ENCODE measurements around the gene AMBRA1.

Gene AMBRA1

DNA sequence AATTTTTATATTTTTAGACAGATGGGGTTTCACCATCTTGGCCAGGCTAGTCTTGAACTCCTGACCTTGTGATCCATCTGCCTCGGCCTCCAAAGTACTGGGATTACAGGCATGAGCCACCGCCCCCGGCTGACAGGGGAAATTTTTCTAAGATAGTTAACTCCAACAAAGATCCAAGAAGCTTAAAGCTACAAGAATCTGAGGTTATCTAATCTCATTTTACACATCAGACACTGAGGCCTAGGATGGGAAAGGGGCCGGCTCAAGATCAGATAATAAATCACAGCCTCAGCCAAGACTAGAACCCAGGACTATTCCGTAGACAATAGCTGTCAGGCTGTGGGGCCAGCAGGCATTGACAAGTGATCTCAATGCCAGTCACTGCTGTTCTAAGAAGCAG is 94.0 kb downstream of the AMBRA1 start:
- no peak for DNase-seq

DNA sequence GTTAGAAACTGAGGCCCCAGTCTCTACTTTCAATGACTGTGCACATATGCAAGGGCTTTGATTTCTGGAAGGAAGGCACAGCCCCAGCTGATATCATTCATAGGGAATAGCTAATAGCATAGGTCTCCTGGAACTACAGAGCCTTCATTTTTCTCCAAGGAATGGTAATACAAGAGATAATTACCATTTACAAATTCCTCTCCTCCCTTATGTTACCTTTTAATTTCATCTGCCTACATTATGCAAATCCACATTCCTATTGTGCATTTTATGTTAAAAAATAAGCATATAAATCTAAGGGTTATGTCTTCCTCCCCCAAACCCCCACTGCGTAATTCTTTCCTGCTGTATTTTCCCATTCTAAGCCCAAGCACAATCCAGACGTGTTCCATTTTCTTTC is 94.9 kb downstream of the AMBRA1 start:
- DNase-seq = no peak

DNA sequence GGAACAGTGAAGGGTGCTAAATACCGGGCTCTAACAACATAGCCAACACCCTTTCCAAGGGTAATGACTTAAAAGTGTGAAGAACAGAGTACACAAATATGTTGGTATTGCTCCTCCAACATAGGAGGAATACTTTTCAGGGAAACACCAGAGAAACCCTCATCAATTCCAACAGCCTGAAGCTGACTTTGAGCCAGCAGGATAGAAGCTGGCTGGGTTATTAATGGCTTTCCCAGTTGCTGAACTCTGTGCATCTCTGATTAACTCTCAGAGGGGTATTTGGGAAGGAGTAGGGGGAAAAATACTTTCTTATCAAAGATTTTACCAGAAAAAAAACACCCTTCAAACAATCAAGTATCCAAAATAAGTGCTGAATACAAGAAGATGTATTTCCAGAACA is 95.6 kb downstream of the AMBRA1 start:
- DNase-seq = no peak

DNA sequence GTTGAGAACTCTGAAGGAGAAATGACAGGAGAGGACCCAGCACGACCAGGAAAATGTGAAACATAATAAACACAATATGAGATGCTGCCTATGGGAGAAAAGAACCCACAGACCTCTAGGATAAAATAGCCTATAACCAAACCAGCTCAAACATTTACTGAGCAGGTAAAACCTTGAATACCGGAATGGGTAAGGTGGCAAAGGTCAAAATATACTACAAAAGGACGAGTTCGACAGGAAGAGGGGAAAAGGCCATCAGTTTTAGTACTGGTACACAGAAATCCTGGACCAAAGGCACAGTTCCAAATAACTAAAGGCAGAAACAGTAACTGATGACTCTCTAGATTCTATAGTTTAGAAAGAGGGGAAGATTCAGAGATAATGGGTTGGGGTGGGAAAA is 96.3 kb downstream of the AMBRA1 start:
- no peak for DNase-seq

DNA sequence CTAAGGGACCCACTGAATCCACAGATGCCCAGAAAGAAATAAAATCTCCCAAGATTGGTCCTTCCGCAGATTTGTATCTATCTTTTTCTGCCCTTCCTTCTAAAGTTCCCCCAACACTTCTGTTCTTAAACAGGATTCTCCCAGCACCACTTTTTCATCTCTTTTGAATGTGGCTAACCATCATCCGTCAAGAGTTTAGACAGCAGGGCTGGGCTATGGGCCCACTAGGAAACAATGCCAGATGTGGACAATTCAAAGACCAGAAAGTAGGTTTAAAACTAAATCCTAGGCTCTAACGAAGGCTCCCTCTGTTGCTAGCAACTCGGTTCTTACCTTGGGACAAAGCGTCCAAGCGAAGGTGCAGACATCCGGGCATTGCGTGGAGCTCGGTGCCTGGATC is 100.0 kb downstream of the AMBRA1 start:
- no peak for DNase-seq

DNA sequence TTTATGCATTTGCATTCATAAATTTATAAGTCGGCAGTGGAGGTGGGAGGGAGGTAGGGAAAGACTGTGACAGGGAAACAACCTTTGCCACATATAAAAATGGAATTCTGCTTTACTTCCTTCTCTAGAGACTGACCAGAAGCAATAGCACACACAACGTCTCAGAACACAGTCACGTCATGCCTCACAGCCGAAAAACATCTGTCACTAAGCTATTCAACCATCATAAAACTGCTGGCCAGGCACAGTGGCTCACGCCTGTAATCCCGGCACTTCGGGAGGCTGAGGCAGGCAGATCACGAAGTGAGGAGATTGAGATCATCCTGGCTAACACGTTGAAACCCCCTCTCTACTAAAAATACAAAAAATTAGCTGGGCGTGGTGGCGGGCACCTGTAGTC is 101.3 kb downstream of the AMBRA1 start:
- DNase-seq = no peak

DNA sequence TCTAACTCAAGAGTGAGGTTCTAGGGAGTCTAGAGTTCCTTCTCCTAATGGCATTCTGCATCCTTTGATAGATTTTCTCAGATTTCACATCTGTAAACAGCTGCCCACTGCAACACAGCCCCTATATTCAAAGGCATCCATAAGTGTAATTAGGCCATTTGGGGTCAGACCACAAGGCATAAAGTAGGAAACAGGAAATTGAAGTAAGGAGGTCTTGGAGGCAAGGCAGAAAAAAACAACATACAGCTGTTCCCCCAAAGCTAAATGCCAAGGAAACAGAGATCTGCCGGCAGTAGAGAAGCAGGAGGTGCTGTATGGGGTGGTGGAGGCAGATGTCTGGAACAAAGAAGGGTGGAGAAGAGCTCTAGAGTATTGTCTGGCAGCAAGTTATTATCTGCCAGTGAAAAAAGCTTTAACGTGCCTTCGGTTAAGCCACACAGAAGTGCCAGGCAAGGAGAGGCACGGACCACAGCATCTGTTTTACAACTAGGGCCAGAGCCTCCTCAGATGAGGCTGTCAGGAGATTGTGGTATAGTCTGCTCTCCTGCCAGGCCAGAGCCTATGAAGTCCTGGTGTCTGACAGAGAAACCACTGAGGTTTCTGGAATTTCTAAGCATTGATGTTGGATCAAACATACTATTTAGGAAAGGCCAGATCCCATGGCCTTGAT is 102.0 kb downstream of the AMBRA1 start:
- DNase-seq = no peak

DNA sequence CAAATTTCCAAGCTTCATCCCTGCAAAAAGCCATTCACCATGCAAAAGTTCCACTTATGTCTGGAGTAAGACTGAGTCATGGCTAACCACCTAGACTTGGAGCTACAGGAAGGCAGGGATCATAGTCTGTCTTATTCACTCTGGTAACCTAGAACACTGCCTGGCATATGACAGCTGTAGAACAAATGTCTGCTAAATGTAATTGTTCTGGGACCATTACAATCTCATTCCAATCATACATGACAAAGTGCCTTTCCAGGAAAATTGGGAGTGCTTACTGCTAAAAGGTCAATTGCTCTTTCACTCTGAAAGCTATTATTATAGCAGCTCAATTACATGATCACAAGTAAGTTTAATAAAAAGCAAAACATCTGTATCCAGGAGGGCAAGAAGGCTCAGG is 103.2 kb downstream of the AMBRA1 start:
- DNase-seq = no peak

DNA sequence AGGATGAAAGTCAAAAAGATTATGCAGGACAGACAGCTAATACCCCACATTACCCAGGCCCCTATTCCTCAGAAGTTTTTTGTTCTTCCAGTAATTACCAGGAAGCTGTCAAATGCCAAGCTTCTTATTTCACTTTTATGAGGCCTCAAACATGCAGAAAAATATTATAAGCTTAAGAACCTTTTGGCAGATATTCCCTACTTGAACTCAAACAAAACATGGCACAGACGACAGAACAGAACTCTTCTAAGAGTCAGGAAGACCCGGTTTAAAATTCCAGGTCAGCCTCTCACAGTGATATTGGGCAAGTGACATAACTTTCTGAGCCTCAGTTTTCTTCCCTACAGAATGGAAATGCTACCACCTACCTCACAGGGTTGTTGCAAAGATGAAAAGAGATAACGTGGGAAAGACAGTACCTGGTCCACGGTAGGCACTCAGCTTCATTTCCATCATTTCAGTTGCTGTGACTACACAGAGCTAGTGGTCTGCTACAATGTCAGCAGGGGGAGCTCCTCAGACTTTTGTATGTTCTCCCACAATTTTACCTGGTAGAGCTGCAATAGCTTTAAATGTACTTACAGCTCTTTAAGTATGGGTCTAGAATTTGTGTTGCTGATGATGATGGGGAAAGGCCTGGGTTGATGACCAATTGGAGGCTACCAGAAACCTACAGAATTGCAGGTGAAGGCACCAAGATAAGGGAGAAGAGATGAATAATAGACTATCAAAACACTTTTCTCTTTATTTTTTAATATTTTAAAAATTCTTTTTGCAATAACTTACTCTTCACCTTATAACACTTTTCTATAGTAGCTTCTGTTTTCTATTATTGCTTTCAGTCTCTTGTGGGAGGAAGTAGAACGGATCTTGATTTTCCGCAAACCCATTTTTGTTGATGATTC is 103.9 kb downstream of the AMBRA1 start:
- DNase-seq = no peak

DNA sequence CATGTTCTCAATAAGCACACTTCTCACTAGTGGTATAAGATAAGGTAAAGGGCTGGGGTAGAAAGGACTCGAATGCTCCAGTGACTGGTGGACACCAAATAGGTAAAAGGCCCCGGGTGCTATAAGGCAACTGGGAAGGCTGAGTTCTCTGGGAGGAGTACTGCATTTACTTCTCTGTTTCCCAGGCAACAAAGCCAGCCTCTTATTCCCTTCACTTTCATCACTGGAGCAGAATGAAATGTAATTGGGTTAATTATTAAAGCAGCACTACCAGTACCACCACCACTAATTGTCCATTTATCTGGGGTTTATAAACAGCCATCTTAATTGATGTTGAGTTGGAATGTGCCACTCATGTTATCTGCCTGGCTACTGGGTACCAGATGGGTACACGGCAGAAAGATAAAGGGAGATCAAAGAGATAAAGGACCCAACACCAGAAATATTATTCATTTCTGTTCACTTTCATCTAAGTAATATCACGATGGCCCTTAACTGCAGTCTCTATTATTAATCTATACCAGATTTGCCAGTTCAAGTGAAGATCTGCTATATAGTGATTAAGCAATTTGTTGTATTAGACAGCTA is 107.9 kb downstream of the AMBRA1 start:
- no peak for DNase-seq

DNA sequence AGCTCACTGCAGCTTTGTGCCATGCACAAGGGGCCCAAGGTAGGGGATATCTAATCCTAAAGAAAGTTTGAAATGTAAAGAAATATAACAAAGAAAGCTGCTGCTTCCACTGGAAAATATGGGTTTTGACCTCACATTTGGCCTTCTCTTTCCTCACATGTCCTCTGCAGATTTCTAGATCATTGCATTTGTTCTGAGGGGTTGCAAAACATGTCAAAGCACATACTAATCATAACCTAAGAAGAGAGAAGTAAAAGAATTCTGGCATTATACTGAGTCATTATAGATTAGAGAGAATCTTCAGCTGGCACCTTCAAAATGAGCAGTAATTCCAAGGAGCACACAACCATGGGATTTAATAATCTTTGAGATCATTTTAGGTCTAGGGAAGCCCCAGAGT is 109.7 kb downstream of the AMBRA1 start:
- no peak for DNase-seq

DNA sequence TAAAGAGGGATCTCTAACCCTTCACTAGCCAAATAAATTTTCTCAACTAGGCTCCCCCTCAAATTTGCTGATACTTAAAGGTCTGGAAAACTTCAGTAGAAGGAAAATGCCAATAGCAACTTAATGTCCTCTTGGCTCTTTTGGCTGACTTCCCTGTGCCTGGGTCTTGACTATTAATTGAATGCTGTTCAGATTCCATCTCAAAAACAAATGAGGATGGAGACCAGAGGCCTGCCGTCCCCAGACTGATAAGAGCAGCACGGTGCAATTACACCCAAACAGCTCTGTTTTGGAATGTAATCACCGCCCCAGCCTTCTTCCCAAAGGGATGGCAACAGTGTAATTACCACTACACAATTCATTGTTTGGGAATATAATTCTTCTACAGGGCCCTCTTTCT is 112.9 kb downstream of the AMBRA1 start:
- no peak for DNase-seq

DNA sequence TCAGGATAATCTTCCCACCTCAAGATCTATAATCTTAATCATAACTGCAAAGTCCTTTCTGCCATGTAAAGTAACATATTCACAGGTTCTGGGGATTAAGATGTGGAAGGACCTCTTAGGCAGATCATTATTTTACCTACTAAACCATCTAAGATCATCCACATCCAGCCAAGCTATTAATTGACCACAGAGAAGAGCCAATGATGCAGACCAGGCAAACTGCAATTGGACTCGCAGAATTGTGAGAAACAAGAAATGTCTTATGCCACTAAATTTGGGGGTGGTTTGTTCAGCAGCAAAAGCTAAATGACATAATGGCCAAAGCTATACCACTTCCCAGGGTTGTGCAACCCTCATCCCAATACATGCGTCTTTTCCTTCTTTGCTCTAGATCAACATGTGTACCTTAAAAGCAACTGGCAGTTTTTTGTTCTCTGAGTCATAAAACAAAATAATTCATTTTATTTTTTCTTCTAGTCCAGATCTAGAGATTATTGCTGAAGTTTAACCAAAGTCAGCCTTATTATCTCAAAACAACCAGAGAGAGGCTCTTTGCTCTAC is 113.6 kb downstream of the AMBRA1 start:
- no peak for DNase-seq

DNA sequence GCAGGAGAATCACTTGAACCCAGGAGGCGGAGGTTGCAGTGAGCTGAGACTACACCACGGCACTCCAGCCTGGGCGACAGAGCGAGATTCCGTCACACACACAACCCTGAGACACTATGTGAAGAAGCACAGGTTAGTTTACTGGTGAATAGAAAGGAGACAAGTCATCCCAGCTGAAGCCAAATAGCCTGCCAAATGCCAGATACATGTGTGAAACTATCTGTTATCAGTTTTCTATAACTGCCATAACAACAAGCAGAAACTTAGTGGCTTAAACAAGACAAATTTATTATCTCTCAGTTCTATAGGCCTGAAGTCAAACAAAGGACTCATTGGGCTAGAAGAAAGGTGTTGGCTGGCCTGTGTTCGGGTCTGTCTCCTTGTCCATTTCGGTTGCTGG is 114.2 kb downstream of the AMBRA1 start:
- DNase-seq = no peak

DNA sequence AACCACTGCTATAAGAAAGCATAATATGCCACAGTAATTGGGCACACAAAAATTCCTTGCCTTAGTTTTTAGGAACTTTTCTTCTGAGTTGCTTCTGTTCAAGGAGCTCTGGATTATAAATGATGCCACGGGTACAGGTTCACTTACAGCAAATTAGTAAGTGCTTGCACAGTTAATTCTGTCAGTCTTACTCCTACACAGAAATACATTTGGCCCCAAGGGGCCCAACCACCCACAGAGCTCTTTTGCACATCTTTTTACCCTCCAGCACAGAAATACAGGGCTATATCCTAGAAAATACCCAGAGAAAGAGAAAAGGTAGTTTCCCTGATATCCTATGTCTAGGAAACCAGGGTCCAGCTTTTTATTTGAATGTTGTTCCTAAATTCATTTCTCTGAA is 115.6 kb downstream of the AMBRA1 start:
- no peak for DNase-seq

DNA sequence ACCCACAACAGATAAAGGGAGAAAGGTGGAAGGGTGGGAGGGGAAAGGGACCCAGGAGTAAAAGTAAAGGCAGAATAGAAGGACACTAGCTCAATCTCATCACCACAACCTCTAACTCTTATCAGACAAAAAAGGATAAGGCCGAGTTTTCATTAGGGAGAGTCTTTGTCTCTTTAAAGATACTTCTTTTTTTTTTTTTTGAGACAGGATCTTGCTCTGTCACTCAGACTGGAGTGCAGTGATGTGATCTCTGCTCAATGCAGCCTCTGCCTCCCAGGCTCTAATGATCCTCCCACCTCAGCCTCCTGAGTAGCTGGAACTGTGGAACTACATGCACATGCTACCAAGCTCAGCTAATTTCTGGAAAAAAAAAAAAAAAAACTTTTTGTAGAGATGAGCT is 116.7 kb downstream of the AMBRA1 start:
- DNase-seq = no peak

DNA sequence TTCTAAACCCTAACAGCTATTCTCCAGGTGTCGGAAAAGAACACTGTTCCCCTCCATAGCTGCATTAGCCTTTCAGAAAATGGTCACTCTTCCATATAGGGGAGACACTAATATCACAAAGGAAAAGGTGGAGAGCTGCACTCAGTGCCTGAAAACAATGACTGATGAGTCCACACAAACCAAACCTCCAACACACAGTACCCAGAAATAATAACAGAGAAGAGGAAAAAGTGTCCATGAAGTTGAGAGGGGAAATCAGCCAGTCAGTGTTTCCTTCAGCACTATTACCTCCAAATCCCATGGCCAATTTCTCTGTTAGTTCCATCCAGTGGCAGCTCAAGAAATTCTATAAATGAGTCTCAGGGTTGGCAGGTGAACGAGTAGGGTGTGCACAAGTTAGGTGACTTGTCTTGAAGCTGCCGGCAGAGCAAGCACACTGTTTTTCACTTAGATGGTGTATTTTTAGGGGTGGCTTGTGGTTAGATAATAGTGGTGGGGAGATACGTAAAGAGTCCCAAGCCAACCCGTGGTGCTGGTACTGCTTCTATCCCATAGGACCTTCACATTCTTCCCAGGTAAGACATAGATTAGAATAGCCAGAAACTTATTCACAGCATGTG is 117.8 kb downstream of the AMBRA1 start:
- no peak for DNase-seq

DNA sequence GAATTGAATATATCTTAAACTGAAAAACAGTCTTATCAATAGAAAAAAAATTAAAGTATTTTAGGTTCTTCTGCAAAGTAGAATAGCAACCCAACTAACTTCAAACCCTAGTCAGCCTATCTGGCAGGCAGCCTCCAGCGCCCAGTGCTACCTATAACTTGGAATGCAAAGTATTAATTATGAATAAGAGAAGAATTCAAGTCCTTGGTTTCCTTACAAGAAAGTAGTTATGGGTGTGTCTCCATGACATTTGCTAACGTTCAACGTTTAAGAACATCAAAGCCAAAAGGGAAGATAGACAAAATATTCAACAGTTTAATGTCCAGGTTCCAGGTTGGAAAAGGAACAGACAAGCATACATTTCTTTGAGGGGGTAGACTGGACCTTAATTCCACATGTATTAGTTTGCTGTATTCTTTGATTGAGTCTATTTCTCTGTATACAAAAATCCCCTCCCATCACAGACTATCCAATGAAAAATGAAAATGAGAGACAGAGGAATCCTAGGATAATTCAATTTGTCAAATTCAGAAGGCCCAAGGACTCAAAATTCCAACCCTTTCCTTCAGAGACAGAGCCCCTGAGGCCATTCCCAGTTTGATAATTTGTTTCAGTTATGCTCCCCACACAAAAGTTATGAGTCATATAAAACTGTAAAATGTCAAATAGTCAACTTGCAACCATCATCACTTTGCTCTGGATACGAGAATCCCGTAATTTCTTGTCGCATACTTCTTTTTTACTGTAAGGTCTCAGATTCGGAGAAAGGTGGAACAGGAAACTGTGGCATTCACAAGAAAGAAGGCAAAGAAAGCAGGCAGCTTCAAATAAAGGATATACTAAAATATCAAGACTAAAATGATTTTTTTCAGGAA is 118.5 kb downstream of the AMBRA1 start:
- DNase-seq = no peak

DNA sequence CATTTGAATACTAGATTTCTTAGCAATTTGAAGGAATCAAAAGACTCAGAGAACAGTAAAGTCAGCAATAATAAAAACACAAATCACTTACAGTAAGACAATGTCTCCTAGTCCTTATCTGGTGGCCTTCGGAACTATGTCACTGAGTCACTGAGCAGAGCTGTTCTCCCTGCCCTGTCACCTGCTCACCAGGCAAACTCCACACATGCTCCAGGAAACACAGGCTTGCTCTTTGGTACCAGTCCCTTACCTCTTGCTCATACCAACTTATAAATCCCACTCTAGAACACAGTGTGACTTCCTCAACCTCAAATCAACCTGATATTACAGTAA is 121.2 kb downstream of the AMBRA1 start:
- no peak for DNase-seq

DNA sequence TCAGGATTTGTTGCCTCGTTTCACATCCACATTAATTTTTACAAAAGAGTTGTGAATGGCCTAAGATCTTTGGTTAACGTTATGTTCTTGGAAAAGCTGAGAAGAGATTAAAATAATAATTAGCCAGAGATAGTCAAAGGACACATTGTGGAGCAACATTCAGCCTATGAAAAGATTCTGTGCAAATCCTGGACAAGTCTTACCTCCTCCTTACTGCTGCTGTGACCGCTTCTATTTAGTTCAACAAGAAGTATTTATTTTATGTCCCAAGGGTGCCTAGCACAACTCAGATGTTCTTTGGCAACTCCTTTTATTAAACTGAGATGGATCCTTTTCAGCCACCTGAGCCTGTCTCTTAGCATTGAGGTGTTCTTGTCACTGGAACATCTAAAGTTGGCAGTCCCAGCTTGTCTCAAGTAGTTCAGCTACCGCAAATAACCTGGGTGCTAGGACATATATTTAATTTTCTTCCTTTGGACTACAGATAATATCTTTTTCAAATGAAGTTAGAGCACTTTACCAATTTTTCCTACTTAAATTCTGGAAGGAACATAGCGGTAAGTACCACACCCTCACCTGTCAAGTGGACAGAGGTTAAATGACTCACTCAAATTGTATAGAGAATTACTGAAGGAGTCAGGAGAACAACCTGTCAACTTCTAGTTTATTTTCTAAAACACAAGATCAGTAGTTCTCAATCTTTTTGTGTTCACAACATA is 121.7 kb downstream of the AMBRA1 start:
- DNase-seq = no peak

DNA sequence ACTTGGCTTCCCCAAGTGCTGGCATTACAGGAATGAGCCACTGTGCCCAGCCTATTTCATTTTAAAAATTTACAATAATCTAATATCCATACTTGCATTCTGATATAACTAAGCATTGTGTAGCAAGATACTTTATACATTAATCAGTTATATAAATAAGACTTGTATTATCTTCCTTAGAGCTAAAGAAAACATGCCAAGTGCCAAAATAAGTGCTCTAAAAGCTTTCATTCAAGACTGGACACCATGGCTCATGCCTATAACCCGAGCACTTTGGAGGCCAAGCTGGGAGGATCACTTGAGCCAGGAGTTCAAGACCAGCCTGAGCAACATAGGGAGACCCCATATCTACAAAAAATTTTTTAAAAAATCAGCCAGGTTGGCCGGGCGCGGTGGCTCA is 123.9 kb downstream of the AMBRA1 start:
- DNase-seq = no peak

DNA sequence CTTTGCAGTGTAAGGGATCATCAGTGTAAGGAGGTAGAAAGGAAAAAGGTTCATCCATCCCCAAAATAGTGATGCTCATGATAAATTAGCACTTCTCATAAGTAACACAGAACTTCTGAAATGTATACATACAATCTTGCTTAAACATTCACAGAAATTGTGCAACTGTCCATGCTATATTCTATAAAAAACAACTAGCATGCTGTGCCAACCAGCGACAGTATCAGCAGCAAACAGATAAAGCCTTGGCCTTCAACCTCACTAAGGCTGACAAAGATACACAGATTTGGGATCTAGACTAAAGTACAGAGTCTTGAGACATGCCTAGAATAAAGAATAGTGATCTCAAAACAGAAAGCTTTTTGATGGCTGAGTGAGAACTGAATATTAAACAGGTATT is 128.1 kb downstream of the AMBRA1 start:
- DNase-seq = no peak

Data from NCI-H187 treated with DMSO at 0.1 percent for 48 hours (cell line).